HepG2 (cell line): ENCODE measurements around the gene CCDC88C. TPM values are rescaled to one million over a fixed set of nuclear protein-coding genes. Genes with fewer than 3 reads are reported as not detected.

ENCODE experiments used
- ATAC-seq: fragments of 200-7000 bp; cut with Tn5 transposase; 3 replicates; pipeline ENCODE4 v1.9.1; 2020; ENCODE audit warnings: mild to moderate bottlenecking, moderate library complexity
- BruUV-seq: library from RNA; stranded (reverse); fragments of 400-500 nt; replicated peaks from 2 replicates; lab custom pipeline; 2021; lab: Mats Ljungman, UMichigan
- CTCF ChIA-PET: fragments of 300-600 bp; formaldehyde crosslinking; extraction: SDS; loops from one replicate; lab custom pipeline; 2021; ENCODE audit warnings: low total read pairs, inconsistent platforms, low intra/inter-chr PET ratio; lab: Yijun Ruan, JAX
- POLR2A ChIA-PET: fragments of 350-600 bp; sonication (Branson Sonifier 250); formaldehyde crosslinking; loops from one replicate; lab custom pipeline; 2020; ENCODE audit warnings: antibody characterized with exemption, inconsistent platforms; lab: Yijun Ruan, JAX
- DNase-seq: peaks from one replicate; pipeline ENCODE4 v3.0.0-alpha.2; 2015; ENCODE audit warnings: low spot score
- FAIRE-seq: peaks from 3 replicates; lab custom pipeline; 2011; peaks lifted over from hg19 to GRCh38; lab: Jason Lieb, UNC
- H2AFZ ChIP-seq: one replicate; pipeline ENCODE4 v1.6.1; 2011; ENCODE audit warnings: low read length, inconsistent platforms
- H3K27ac ChIP-seq: fragments of 300-600 bp; 3 replicates; pipeline ENCODE4 v1.8.0; 2011; ENCODE audit warnings: mixed run types, mild to moderate bottlenecking, mixed read lengths, low read length, inconsistent platforms; ENCODE audit not compliant: insufficient read depth; ENCODE audit errors: extremely low read length
- H3K27me3 ChIP-seq, 2 experiments: fragments of 200-600 bp in 1 of 2; 2 replicates in 1 of 2; 3 replicates in 1 of 2; pipeline versions ENCODE4 v1.6.0 to v1.8.0; 2011; ENCODE audit warnings: low read length in 2 of 2, mild to moderate bottlenecking in 2 of 2, moderate library complexity in 2 of 2, inconsistent platforms in 1 of 2; ENCODE audit not compliant: insufficient read depth in 2 of 2, control insufficient read depth in 1 of 2
- H3K36me3 ChIP-seq, 2 experiments: fragments of 200-600 bp in 1 of 2; replicated peaks in 1 of 2; 2 replicates in 1 of 2; 3 replicates in 1 of 2; pipeline versions ENCODE4 v1.5.1 to v1.8.0; 2011; ENCODE audit warnings: low read length in 2 of 2, inconsistent platforms in 1 of 2; ENCODE audit not compliant: insufficient read depth in 2 of 2, control insufficient read depth in 1 of 2
- H3K4me1 ChIP-seq: 2 replicates; pipeline ENCODE4 v1.5.1; 2012; ENCODE audit warnings: low read length, inconsistent platforms; ENCODE audit not compliant: insufficient read depth
- H3K4me2 ChIP-seq: 2 replicates; pipeline ENCODE4 v1.6.0; 2011; ENCODE audit warnings: low read depth, low read length, inconsistent platforms
- H3K4me3 ChIP-seq, 3 experiments: fragments of 200-600 bp in 1 of 3; sonication (generic), shearing (Covaris generic) in 1 of 3; replicated peaks in 1 of 3; 2 replicates each; pipeline ENCODE4 v1.5.1; 2011 to 2016; ENCODE audit warnings: low read length in 3 of 3, inconsistent platforms in 2 of 3, low read depth in 2 of 3, mild to moderate bottlenecking in 2 of 3, control low read depth in 1 of 3, mixed read lengths in 1 of 3; ENCODE audit not compliant: insufficient read depth in 1 of 3
- H3K79me2 ChIP-seq: one replicate; pipeline ENCODE4 v1.6.1; 2011; ENCODE audit warnings: low read length, inconsistent platforms; ENCODE audit not compliant: insufficient read depth
- H3K9ac ChIP-seq: 2 replicates; pipeline ENCODE4 v1.6.0; 2011; ENCODE audit warnings: mild to moderate bottlenecking, low read depth, low read length, inconsistent platforms; ENCODE audit not compliant: insufficient read depth
- H3K9me3 ChIP-seq: 2 replicates; pipeline ENCODE4 v1.5.1; 2012; ENCODE audit warnings: mild to moderate bottlenecking, low read length
- H4K20me1 ChIP-seq: 2 replicates; pipeline ENCODE4 v1.6.0; 2011; ENCODE audit warnings: inconsistent platforms, mild to moderate bottlenecking, low read length, moderate library complexity; ENCODE audit not compliant: insufficient read depth
- CREB3 ChIP-seq: sonication (generic); formaldehyde crosslinking; IDR thresholded peaks from 2 replicates; pipeline ENCODE4 v1.5.0; 2020; ENCODE audit warnings: missing genetic modification reagents
- EZH2 ChIP-seq: conservative IDR thresholded peaks from 2 replicates; pipeline ENCODE4 v1.6.1; 2012; ENCODE audit warnings: mild to moderate bottlenecking, low read depth, low read length, moderate library complexity
- FOSL1 ChIP-seq: sonication (generic); formaldehyde crosslinking; IDR thresholded peaks from 2 replicates; pipeline ENCODE4 v1.9.0; 2021; ENCODE audit warnings: missing genetic modification reagents, borderline replicate concordance
- IKZF4 ChIP-seq: sonication (generic); formaldehyde crosslinking; IDR thresholded peaks from 2 replicates; pipeline ENCODE4 v1.5.1; 2020; ENCODE audit warnings: borderline replicate concordance, mild to moderate bottlenecking, low read depth, missing genetic modification reagents; ENCODE audit errors: not compliant biosample characterization
- JDP2 ChIP-seq: sonication (generic); formaldehyde crosslinking; IDR thresholded peaks from 2 replicates; pipeline ENCODE4 v1.8.1; 2022; ENCODE audit warnings: missing genetic modification reagents, borderline replicate concordance
- LCORL ChIP-seq, 2 experiments: fragments of 450-650 bp in 1 of 2; sonication (generic) in 1 of 2; formaldehyde crosslinking in 1 of 2; IDR thresholded peaks; 2 replicates each; pipeline versions ENCODE4 v1.5.0 to v1.6.1; 2017 to 2020; ENCODE audit warnings: antibody characterized with exemption in 1 of 2, missing genetic modification reagents in 1 of 2
- PITX1 ChIP-seq: sonication (generic); formaldehyde crosslinking; IDR thresholded peaks from 2 replicates; pipeline ENCODE4 v1.5.1; 2020; ENCODE audit warnings: mild to moderate bottlenecking, missing genetic modification reagents
- SMAD3 ChIP-seq: sonication (generic); formaldehyde crosslinking; IDR thresholded peaks from 2 replicates; pipeline ENCODE4 v1.4.0; 2020; ENCODE audit warnings: missing genetic modification reagents
- SMAD9 ChIP-seq: sonication (generic); formaldehyde crosslinking; IDR thresholded peaks from 2 replicates; pipeline ENCODE4 v1.5.1; 2020; ENCODE audit warnings: mild to moderate bottlenecking, missing genetic modification reagents
- ZMYM2 ChIP-seq: sonication (generic); formaldehyde crosslinking; IDR thresholded peaks from 2 replicates; pipeline ENCODE4 v1.8.0; 2022; ENCODE audit warnings: mild to moderate bottlenecking, missing genetic modification reagents
- ZNF253 ChIP-seq: sonication (generic); formaldehyde crosslinking; IDR thresholded peaks from 2 replicates; pipeline ENCODE4 v1.8.0; 2022; ENCODE audit warnings: mild to moderate bottlenecking, missing genetic modification reagents, borderline replicate concordance
- ZNF577 ChIP-seq: sonication (generic); formaldehyde crosslinking; IDR thresholded peaks from 2 replicates; pipeline ENCODE4 v1.4.0; 2020; ENCODE audit warnings: mild to moderate bottlenecking, low read depth, missing genetic modification reagents, borderline replicate concordance
- ZNF703 ChIP-seq: sonication (generic); formaldehyde crosslinking; IDR thresholded peaks from 2 replicates; pipeline ENCODE4 v1.5.1; 2020; ENCODE audit warnings: missing genetic modification reagents, mild to moderate bottlenecking, moderate library complexity, borderline replicate concordance
- ZNF841 ChIP-seq: sonication (generic); formaldehyde crosslinking; IDR thresholded peaks from 2 replicates; pipeline ENCODE4 v1.8.1; 2023; ENCODE audit warnings: missing genetic modification reagents, borderline replicate concordance
- WGBS: methylation state at CpG from one replicate; pipeline ENCODE4 v1.1.6; 2017; ENCODE audit warnings: low lambda C conversion rate; 5-methylcytosine and 5-hydroxymethylcytosine counted together
- in situ Hi-C: cut with HindIII; loops from 2 replicates; pipeline ENCODE4 v1.10.0; 2017; ENCODE audit warnings: low pct_unique_long_range_greater_than_20kb; ENCODE audit not compliant: extremely low pct_ligation_motif_present
- intact Hi-C: fragments of 100-400 bp; cut with micrococcal nuclease; formaldehyde crosslinking; loops from one replicate; pipeline ENCODE4 v1.10.0; 2022; ENCODE audit not compliant: unreplicated experiment
- polyA plus RNA-seq, 8 experiments: library from polyadenylated mRNA; depleted of rRNA in 3 of 8; stranded (reverse) in 7 of 8; unstranded in 1 of 8; fragments of >200 nt; fragmentation: Illumina TruSeq in 4 of 8; extraction: Trizol in 4 of 8; gene quantifications; 2 replicates each; pipeline versions ENCODE4 v1.2.1 to v1.2.3, GENCODE V29; 2011 to 2016; ENCODE audit warnings: low read depth in 4 of 8, missing spikeins in 1 of 8, mixed read lengths in 1 of 8; ENCODE audit not compliant: insufficient read depth in 1 of 8
- total RNA-seq, 5 experiments: library from RNA; depleted of rRNA; stranded (reverse); fragments of >200 nt; fragmentation: Illumina TruSeq; extraction: Trizol; gene quantifications; 2 replicates each; pipeline ENCODE4 v1.2.3, GENCODE V29; 2016; ENCODE audit warnings: low read depth in 1 of 5
- TF ChIP-seq, protein P1 (sequence below): sonication (generic); formaldehyde crosslinking; conservative IDR thresholded peaks from 2 replicates; pipeline ENCODE4 v1.5.0; 2020; ENCODE audit warnings: missing genetic modification reagents
- TF ChIP-seq, protein P2 (sequence below): sonication (generic); formaldehyde crosslinking; IDR thresholded peaks from 2 replicates; pipeline ENCODE4 v1.4.0; 2020; ENCODE audit warnings: mild to moderate bottlenecking, missing genetic modification reagents
- TF ChIP-seq, protein P3 (sequence below): sonication (generic); formaldehyde crosslinking; IDR thresholded peaks from 2 replicates; pipeline ENCODE4 v1.4.0; 2020; ENCODE audit warnings: missing genetic modification reagents, borderline replicate concordance

Gene CCDC88C
- total and polyA plus RNA-seq, 2 of the 13 experiments (the other 11 are each of a cell fraction or from before 2014, with no cell fraction given) = 3.6 to 11.7 TPM

DNA sequence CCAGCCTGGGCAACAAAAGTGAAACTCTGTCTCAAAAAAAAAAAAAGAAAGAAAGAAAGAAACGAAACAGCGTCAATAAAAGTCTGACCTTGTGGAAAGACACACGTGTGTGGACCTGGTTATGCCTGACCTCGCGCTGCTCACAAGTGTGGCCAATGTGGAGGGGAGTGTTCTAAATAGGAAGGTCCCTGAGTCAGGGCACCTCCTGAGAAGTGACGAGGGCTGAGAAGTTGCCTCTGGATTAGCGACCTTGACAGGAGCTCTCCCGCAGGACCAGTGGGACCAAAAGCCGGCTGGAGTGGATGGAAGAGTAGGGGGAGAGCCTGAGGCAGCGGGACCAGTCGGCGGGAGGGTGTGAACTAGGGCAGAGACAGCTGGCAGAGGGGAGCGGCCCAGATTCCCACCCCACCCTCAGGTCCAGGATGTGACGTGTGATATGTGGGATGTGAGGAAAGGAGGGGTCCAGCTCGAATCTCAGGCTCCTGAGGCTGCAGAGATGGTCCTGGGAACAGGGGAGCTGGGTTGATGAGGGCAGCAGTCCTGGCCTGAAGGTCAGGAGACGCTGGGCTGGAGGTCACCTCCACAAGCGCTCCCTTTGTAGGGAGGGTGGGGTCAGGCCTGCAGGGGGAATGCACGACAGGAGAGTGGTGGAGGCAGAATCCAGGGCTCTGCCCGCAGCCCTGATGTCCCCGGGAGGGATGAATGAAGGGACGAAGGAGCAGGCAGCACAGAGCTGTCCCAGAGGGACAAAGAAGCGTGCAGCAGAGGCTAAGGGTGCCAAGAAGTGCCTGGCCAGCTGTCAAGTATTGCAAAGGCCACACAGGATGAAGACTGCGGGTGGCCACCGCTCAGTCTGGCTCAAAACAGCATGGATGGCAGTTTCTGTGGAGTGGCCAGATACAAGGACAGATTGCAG lies 148.3 kb downstream of the CCDC88C start:
- Histone ChIP-seq H3K36me3 (peaks cover 0 to 8% of the 10 kb centered on the region in 2 experiments; a peak in 2 of 5 replicates), H3K27me3 (peaks cover 3 to 11% of the 10 kb centered on the region in 2 experiments; a peak in 3 of 5 replicates), H3K27ac (no peak overlapping the region), H3K79me2 (no peaks in the 10 kb centered on the region), H3K4me1 (peaks cover 8% of the 10 kb centered on the region), H3K9me3 (no peaks in the 10 kb centered on the region), H3K4me3 (no peak overlapping the region), H2AFZ (no peak overlapping the region), H3K4me2 (no peak overlapping the region), H3K9ac (no peak overlapping the region), H4K20me1 (no peaks in the 10 kb centered on the region)
- intact Hi-C loops = no loop called here
- DNase-seq (no peak), ATAC-seq (no peak), FAIRE-seq (no peak)
- ChIA-PET POLR2A (no interaction called here), CTCF (no interaction called here)
- BruUV-seq = no TSS peak
- 69% methylated on average over 24 of the region's 24 CpGs for WGBS
- in situ Hi-C loops = no loop called here
- TF ChIP-seq FOSL1 (CRISPR knock-in tag) (no peak), SMAD3 (CRISPR knock-in tag) (no peak), CREB3 (CRISPR knock-in tag) (no peak), SMAD9 (CRISPR knock-in tag) (no peak), ZNF253 (no peak), LCORL (IDR thresholded peaks at IDR 0.05) (no peak), LCORL (CRISPR knock-in tag; IDR thresholded peaks at IDR 0.05) (no peak), ZNF841 (CRISPR knock-in tag) (no peak), ZNF577 (no peak), PITX1 (CRISPR knock-in tag) (no peak), IKZF4 (CRISPR knock-in tag) (no peak), EZH2 (no peak), ZMYM2 (CRISPR knock-in tag) (no peak), JDP2 (no peak), ZNF703 (no peak)
- TF ChIP-seq, protein P1, sequence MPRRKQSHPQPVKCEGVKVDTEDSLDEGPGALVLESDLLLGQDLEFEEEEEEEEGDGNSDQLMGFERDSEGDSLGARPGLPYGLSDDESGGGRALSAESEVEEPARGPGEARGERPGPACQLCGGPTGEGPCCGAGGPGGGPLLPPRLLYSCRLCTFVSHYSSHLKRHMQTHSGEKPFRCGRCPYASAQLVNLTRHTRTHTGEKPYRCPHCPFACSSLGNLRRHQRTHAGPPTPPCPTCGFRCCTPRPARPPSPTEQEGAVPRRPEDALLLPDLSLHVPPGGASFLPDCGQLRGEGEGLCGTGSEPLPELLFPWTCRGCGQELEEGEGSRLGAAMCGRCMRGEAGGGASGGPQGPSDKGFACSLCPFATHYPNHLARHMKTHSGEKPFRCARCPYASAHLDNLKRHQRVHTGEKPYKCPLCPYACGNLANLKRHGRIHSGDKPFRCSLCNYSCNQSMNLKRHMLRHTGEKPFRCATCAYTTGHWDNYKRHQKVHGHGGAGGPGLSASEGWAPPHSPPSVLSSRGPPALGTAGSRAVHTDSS = no peak
- TF ChIP-seq, protein P2, sequence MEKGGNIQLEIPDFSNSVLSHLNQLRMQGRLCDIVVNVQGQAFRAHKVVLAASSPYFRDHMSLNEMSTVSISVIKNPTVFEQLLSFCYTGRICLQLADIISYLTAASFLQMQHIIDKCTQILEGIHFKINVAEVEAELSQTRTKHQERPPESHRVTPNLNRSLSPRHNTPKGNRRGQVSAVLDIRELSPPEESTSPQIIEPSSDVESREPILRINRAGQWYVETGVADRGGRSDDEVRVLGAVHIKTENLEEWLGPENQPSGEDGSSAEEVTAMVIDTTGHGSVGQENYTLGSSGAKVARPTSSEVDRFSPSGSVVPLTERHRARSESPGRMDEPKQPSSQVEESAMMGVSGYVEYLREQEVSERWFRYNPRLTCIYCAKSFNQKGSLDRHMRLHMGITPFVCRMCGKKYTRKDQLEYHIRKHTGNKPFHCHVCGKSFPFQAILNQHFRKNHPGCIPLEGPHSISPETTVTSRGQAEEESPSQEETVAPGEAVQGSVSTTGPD (CRISPR knock-in tag) = no peak
- TF ChIP-seq, protein P3, sequence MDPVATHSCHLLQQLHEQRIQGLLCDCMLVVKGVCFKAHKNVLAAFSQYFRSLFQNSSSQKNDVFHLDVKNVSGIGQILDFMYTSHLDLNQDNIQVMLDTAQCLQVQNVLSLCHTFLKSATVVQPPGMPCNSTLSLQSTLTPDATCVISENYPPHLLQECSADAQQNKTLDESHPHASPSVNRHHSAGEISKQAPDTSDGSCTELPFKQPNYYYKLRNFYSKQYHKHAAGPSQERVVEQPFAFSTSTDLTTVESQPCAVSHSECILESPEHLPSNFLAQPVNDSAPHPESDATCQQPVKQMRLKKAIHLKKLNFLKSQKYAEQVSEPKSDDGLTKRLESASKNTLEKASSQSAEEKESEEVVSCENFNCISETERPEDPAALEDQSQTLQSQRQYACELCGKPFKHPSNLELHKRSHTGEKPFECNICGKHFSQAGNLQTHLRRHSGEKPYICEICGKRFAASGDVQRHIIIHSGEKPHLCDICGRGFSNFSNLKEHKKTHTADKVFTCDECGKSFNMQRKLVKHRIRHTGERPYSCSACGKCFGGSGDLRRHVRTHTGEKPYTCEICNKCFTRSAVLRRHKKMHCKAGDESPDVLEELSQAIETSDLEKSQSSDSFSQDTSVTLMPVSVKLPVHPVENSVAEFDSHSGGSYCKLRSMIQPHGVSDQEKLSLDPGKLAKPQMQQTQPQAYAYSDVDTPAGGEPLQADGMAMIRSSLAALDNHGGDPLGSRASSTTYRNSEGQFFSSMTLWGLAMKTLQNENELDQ = no peak
